HL-60 (cell line): ENCODE data around the gene PRKCSH.

Experiments
- CTCF ChIP-seq: IDR thresholded peaks from one replicate; pipeline ENCODE4 v1.5.1; 2011; ENCODE audit warnings: low read length, control low read depth, inconsistent platforms; ENCODE audit not compliant: insufficient read depth
- GABPA ChIP-seq: IDR thresholded peaks from 2 replicates; pipeline ENCODE4 v1.6.1; 2012; ENCODE audit warnings: low read depth
- POLR2AphosphoS5 ChIP-seq: IDR thresholded peaks from 2 replicates; pipeline ENCODE4 v1.6.1; 2012; ENCODE audit warnings: low read depth
- SPI1 ChIP-seq: IDR thresholded peaks from 2 replicates; pipeline ENCODE4 v1.6.1; 2012; ENCODE audit warnings: low read depth, mild to moderate bottlenecking, borderline replicate concordance
- TF ChIP-seq, protein P1 (sequence below): IDR thresholded peaks from 2 replicates; pipeline ENCODE4 v1.6.1; 2012; ENCODE audit warnings: low read depth; ENCODE audit not compliant: insufficient replicate concordance

DNA sequence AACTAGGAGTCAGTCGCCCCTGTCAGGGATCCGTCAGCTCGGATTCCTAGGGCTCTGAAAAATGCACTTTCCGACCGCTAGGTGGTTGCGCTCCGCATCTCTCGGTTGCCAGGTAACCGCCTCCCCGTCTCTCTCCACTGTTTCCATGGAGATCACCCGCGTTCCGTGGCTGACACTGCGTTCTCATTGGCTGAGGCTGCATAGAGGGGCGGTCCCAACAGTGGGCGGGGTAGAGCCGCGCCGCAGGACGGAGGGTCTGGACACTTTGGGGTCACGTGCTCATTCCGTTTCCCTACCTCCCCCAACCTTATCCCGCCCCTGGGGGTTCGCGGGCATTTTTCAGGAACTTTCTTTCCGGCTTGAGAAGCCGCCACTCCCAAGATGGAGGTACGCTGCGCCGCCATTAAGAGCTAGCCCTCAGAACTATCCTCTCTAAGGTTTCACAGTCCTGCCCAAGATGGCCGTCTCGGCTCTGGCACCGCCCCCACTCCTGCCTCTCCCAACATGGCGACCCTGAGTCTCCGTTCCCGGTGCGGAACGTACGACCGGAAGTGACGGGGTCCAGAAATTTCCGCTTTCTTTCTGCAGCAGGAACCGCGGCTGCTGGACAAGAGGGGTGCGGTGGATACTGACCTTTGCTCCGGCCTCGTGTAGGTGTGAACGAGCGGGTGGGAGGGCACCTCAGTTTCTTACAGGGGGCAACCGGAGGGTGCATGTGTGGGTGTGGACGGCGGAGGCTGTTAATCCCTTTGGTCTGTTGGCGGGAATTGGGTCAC is at the start of gene PRKCSH, which contains the start of gene ODAD3:
- TF ChIP-seq CTCF (peak; percentile 95), POLR2AphosphoS5 (peak; percentile 100), GABPA (peak; percentile 92), SPI1 (no peak; the same call in 1 of the 2 replicates)
- TF ChIP-seq, protein P1, sequence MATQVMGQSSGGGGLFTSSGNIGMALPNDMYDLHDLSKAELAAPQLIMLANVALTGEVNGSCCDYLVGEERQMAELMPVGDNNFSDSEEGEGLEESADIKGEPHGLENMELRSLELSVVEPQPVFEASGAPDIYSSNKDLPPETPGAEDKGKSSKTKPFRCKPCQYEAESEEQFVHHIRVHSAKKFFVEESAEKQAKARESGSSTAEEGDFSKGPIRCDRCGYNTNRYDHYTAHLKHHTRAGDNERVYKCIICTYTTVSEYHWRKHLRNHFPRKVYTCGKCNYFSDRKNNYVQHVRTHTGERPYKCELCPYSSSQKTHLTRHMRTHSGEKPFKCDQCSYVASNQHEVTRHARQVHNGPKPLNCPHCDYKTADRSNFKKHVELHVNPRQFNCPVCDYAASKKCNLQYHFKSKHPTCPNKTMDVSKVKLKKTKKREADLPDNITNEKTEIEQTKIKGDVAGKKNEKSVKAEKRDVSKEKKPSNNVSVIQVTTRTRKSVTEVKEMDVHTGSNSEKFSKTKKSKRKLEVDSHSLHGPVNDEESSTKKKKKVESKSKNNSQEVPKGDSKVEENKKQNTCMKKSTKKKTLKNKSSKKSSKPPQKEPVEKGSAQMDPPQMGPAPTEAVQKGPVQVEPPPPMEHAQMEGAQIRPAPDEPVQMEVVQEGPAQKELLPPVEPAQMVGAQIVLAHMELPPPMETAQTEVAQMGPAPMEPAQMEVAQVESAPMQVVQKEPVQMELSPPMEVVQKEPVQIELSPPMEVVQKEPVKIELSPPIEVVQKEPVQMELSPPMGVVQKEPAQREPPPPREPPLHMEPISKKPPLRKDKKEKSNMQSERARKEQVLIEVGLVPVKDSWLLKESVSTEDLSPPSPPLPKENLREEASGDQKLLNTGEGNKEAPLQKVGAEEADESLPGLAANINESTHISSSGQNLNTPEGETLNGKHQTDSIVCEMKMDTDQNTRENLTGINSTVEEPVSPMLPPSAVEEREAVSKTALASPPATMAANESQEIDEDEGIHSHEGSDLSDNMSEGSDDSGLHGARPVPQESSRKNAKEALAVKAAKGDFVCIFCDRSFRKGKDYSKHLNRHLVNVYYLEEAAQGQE: peak; percentile 46
